IPS-15b (cell line): ENCODE data around the gene PARPBP.

Experiments used
- H3K27me3 ChIP-seq: one replicate; pipeline ENCODE4 v1.6.1; 2013; ENCODE audit warnings: low read length; ENCODE audit not compliant: control insufficient read depth, insufficient read depth
- H3K36me3 ChIP-seq: one replicate; pipeline ENCODE4 v1.6.1; 2013; ENCODE audit warnings: low read length; ENCODE audit not compliant: control insufficient read depth, insufficient read depth
- H3K4me1 ChIP-seq: one replicate; pipeline ENCODE4 v1.6.1; 2013; ENCODE audit warnings: mild to moderate bottlenecking, low read length; ENCODE audit not compliant: control insufficient read depth, insufficient read depth
- H3K4me3 ChIP-seq: one replicate; pipeline ENCODE4 v1.5.1; 2013; ENCODE audit warnings: low read depth, low read length
- H3K9ac ChIP-seq: one replicate; pipeline ENCODE4 v1.6.1; 2013; ENCODE audit warnings: low read depth, mild to moderate bottlenecking, low read length
- H3K9me3 ChIP-seq: one replicate; pipeline ENCODE4 v1.6.1; 2013; ENCODE audit warnings: mild to moderate bottlenecking, low read length; ENCODE audit not compliant: control insufficient read depth, insufficient read depth

Gene PARPBP

GRCh38 chr12:102167821-102168604 is 48.0 kb downstream of the PARPBP start:
- no peaks in the 10 kb centered on the region for H3K36me3 ChIP-seq
- no peak overlapping the region for H3K9ac ChIP-seq
- no peaks in the 10 kb centered on the region for H3K9me3 ChIP-seq
- H3K4me3 ChIP-seq, result no peak overlapping the region
- H3K27me3 ChIP-seq, result no peaks in the 10 kb centered on the region
- H3K4me1 ChIP-seq, result no peaks in the 10 kb centered on the region

DNA sequence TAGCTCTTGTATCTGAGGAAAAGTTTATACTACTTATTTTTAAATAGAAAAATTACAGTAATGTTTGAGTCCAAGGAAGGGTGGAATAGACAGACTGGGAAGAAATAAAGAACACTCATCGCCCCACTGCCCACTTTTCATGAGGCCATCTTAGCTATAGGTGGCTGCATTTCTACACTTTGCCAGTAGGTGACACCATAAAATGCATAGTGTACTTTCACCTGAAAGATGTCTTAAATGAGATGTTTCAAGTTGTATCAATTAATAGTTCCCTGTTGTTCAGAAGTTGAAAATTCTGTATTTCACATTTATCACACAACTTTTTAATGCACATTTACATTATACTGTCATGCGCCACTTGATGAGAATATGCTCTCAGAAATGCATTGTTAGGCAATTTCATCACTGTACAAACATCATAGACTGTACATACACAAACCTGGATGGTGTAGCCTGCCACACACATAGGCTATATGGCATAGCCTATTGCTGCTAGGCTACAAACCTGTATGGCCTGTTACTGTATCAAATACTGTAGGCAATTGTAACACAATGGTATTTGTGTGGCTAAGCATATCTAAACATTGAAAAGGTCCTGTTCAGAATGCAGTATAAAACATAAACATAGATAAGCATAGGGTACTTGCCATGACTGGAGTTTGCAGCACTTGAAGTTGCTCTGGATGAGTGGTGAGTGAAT is 50.1 kb downstream of the PARPBP start:
- Histone ChIP-seq H3K4me1 (no peaks in the 10 kb centered on the region), H3K9ac (no peak overlapping the region), H3K9me3 (no peaks in the 10 kb centered on the region), H3K36me3 (no peaks in the 10 kb centered on the region), H3K4me3 (no peak overlapping the region), H3K27me3 (no peaks in the 10 kb centered on the region)

- no peaks in the 10 kb centered on the region for H3K9me3 ChIP-seq
- H3K9ac ChIP-seq, result no peak overlapping the region
- no peaks in the 10 kb centered on the region for H3K4me1 ChIP-seq
- no peak overlapping the region for H3K4me3 ChIP-seq
- no peaks in the 10 kb centered on the region for H3K36me3 ChIP-seq
- no peaks in the 10 kb centered on the region for H3K27me3 ChIP-seq
Observed at GRCh38 chr12:102171951-102172350, 52.0 kb downstream of the PARPBP start.

DNA sequence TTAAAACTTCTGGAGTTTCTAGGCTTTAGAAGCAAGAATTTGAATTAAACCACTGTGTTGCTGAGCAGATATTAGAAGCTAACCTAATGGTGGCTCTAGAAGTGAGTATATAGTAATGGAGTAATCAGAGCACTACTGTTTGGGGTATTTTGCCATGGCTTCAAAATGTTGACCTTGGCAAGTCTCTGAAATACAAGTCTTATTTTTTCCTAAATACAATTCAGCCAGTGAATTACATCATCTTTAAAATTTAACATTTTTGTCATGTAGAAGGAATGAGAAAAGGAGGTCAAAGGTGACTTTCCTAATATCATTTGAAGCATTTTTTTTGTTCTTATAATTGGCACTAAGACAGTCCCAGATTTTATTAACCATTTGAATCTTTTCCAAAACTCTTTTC is 52.5 kb downstream of the PARPBP start:
- Histone ChIP-seq H3K4me3 (no peak overlapping the region), H3K27me3 (no peaks in the 10 kb centered on the region), H3K9me3 (no peaks in the 10 kb centered on the region), H3K36me3 (no peaks in the 10 kb centered on the region), H3K9ac (no peak overlapping the region), H3K4me1 (no peaks in the 10 kb centered on the region)

DNA sequence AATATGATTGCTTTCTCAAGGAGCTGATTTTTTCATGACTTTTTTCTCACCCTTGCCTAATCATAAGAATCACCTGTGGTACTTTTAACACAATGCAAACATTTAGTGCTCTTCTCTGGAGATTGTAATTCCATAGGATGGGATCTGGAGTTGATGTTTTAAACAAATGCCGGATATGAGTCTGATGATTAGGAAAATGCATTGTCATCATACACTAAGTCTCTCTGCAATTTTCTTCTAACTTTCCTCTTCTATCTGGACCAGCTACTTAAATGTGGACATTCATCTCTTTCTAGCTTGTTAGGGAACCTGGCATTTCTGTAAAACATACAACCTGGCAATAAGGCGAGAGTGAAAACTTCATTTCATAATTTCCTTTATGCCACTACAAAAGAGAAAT is 54.1 kb downstream of the PARPBP start:
- no peaks in the 10 kb centered on the region for H3K9me3 ChIP-seq
- H3K36me3 ChIP-seq, result no peaks in the 10 kb centered on the region

DNA sequence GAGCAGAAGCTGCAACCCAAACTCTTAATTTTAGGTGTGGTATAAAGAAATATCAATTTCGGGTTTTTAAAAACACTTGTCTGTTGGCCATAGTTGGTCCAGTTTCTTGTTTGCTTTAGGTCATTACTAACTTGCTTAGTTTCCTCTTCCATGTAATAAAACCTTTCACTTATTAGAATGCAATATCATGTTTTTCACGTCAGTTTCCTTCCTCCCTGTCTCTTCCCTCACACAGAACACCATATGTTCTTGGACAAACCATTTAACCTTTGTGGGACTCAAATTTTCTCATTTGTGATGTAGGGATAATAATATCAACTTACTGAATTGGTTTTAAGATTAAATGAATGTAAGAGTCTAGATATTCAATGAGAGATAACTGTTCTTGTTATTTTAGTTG is 54.8 kb downstream of the PARPBP start:
- H3K9me3 ChIP-seq, result no peaks in the 10 kb centered on the region
- no peaks in the 10 kb centered on the region for H3K36me3 ChIP-seq

More for the DNA sequence above, 54.1 kb downstream of the PARPBP start:
- Histone ChIP-seq H3K4me1 (no peaks in the 10 kb centered on the region), H3K9ac (no peak overlapping the region), H3K4me3 (no peak overlapping the region), H3K27me3 (no peaks in the 10 kb centered on the region)

GRCh38 chr12:102182635-102183034 is 62.7 kb downstream of the PARPBP start:
- H3K9ac ChIP-seq, result no peak overlapping the region
- H3K9me3 ChIP-seq, result no peaks in the 10 kb centered on the region
- no peaks in the 10 kb centered on the region for H3K36me3 ChIP-seq
- H3K27me3 ChIP-seq, result no peaks in the 10 kb centered on the region
- no peak overlapping the region for H3K4me3 ChIP-seq
- no peaks in the 10 kb centered on the region for H3K4me1 ChIP-seq

More for the DNA sequence above, 54.8 kb downstream of the PARPBP start:
- H3K4me1 ChIP-seq, result no peaks in the 10 kb centered on the region
- no peak overlapping the region for H3K9ac ChIP-seq
- no peak overlapping the region for H3K4me3 ChIP-seq
- H3K27me3 ChIP-seq, result no peaks in the 10 kb centered on the region

DNA sequence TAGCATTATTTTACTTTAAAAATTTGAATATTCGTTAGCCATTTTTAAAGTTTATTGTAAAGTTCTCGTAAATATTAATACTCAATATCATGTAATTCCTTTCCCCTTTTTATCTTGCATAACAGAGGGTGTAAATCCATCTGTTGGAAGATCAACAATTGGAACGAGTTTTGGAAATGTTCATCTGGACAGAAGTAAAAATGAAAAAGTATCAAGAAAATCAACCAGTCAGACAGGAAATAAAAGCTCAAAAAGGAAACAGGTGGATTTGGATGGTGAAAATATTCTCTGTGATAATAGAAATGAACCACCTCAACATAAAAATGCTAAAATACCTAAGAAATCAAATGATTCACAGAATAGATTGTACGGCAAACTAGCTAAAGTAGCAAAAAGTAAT is 75.8 kb downstream of the PARPBP start:
- no peak overlapping the region for H3K4me3 ChIP-seq
- no peak overlapping the region for H3K9ac ChIP-seq
- no peaks in the 10 kb centered on the region for H3K4me1 ChIP-seq
- no peaks in the 10 kb centered on the region for H3K27me3 ChIP-seq
- no peaks in the 10 kb centered on the region for H3K36me3 ChIP-seq
- no peaks in the 10 kb centered on the region for H3K9me3 ChIP-seq

- Histone ChIP-seq H3K4me1 (no peaks in the 10 kb centered on the region), H3K36me3 (no peaks in the 10 kb centered on the region), H3K9ac (no peak within 1 kb of the TSS), H3K9me3 (no peaks in the 10 kb centered on the region), H3K4me3 (no peak within 1 kb of the TSS), H3K27me3 (no peaks in the 10 kb centered on the region)
Observed at GRCh38 chr12:102197789-102198188, 77.8 kb downstream of the PARPBP start, which contains the start of gene PMCH. PMCH (minus strand) TSS chr12:102197833; CDS start chr12:102197770, 63 bp downstream.

- no peaks in the 10 kb centered on the region for H3K27me3 ChIP-seq
- no peak overlapping the region for H3K4me3 ChIP-seq
- H3K9ac ChIP-seq, result no peak overlapping the region
- H3K36me3 ChIP-seq, result no peaks in the 10 kb centered on the region
- H3K9me3 ChIP-seq, result no peaks in the 10 kb centered on the region
- no peaks in the 10 kb centered on the region for H3K4me1 ChIP-seq
Observed at GRCh38 chr12:102201436-102202061, 81.6 kb downstream of the PARPBP start.

DNA sequence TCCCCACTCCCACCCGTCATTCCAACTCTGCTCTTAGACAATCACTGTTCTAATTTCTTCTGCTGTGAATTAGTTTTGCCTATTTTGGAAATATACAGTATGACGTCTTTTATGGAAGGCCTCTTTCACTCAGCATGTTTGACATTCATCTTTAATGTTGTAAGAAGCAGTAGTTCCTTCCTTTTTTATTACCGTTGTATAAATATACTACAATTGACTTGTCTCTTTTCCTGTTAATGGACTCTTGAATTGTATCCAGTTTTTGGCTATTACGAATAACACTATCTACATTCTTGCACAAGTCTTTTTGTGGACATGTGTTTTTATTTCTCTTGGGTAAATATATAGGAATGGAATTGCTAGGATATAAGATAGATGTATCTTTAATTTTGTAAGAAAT is 82.6 kb downstream of the PARPBP start:
- Histone ChIP-seq H3K9me3 (no peaks in the 10 kb centered on the region), H3K4me3 (no peak overlapping the region), H3K4me1 (no peaks in the 10 kb centered on the region), H3K9ac (no peak overlapping the region), H3K27me3 (no peaks in the 10 kb centered on the region), H3K36me3 (no peaks in the 10 kb centered on the region)

GRCh38 chr12:102204025-102204424 is 84.0 kb downstream of the PARPBP start:
- Histone ChIP-seq H3K9me3 (no peaks in the 10 kb centered on the region), H3K4me3 (no peak overlapping the region), H3K36me3 (no peaks in the 10 kb centered on the region), H3K27me3 (no peaks in the 10 kb centered on the region), H3K4me1 (no peaks in the 10 kb centered on the region), H3K9ac (no peak overlapping the region)
